Measurements from ENCODE around the gene SIRT5.

SIRT5 gene

DNA sequence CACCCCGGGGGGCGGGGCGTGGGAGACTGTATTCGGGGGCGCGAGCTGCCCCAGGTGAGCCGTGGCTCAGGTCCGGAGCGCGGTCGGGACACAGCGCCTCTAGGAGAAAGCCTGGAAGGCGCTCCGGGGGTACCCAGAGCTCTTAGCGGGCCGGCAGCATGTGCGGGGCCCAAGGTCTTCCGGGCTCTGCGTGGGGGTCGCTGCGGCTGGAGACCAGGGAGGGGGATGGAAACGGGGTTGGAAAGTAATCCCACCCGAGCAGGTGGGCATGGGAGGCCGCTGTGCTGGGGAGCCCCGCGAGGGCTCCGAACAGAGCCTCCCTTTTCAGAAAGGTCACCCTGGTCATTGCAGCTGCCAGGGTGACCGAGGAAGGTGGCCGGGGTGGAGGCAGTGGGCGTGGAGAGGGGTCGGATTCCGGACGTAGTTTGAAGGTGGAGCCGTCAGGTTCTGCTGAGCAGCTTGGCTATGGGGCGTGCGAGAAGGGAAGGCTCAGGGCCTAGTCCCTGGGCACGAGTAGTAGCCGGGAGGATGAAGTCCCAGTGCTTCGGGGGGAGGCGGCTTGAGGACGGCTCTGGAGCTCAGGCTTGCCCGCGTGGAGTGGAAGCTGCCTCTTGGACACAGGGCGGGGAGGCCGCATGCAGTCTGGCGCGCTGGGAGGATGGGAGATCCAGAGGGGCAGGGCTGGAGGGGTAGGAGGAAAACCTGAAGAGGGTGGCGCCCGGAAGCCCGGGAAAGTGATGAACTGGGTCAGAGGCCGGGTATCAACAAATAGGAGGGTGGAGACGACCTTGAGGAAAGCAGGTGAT lies at the start of gene SIRT5:
TSS of gene SIRT5 (plus strand) at position 31 of the 806 bp plus-strand sequence. CDS start 9,510 bp downstream, outside the sequence.
- peak; percentile 83 for DNase-seq

DNA sequence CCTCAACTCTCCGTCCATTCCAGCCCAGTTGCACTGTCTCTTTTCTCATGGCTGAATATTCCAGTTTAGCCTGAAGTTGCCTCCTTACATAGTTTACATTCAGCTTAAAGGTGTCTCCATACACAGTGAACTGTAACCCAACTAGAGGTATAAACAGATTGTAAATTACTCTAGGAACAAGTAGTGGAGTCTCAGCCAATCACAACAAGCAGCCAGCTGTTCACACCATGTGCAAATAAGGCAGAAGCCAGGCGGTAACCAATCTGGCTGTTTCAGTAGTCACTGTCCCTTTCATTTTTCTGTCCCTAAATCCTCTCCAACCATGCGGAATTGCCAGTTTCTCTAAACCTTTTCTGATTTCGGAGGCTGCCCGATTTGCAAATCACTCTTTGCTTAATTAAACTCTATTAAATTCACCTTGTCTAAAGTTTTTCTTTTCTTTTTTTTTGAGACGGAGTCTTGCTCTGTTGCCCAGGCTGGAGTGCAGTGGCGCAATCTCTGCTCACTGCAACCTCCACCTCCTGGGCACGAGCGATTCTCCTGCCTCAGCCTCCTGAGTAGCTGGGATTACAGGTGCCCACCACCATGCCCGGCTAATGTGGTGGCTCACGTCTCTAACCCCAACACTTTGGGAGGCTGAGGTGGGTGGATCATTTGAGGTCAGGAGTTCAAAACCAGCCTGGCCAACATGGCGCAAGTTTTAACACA lies 49.4 kb upstream of the SIRT5 start:
- no peak for DNase-seq

DNA sequence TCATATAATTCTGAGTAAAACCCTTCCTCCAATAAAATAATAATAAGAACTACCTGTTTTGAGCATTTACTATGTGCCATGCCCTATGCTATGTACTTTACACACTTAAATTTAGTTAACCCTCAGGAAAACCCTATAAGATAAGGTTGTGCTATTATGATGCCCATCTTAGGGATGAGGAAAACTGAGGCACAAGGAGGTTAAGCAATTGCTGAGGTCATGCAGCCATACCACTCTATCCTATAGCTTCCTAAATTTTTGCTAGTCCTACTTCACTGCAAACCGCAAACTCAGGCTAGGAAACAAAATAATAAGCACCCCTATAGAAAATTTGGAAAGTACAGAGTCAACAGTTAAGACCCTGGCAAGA lies 48.1 kb upstream of the SIRT5 start:
- no peak for DNase-seq

DNA sequence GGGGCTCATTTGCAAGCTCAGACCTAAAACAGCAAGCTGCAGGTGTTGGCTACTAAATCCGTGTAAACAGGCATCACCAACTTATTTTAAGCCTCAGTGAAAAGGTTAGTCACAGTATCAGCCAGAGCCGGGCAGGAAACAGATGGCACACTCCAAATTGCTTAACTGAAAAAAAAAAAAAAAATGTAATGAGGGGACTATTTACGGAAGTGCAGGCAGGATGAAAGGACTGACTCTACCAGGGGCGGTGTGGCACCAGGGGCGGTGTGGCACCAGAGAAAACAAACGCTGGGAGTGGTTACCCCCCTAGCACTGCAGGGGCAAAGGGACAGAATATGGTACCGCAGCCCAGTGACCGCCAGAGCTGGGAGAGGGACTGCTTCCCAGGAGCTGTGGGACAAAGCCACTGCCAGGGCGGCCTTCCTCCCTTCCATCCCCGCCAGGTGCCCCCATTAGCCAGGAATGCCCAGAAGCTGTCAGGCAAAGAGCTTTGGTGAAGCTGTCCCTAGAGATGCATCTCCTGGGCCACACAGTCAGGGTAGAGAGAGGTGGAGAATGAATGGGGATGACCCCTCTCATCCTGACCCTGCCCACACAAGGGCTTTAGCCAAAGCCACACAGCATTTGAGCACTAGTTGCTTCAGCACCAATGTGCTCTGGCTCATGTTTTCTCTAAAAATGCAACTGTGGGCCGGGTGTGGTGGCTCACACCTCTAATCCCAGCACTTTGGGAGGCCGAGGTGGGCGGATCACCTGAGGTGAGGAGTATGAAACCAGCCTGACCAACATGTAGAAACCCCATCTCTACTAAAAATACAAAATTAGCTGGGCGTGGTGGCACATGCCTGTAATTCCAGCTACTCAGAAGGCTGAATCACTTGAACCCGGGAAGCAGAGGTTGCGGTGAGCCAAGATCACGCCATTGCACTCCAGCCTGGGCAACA lies 47.4 kb upstream of the SIRT5 start:
- no peak for DNase-seq

DNA sequence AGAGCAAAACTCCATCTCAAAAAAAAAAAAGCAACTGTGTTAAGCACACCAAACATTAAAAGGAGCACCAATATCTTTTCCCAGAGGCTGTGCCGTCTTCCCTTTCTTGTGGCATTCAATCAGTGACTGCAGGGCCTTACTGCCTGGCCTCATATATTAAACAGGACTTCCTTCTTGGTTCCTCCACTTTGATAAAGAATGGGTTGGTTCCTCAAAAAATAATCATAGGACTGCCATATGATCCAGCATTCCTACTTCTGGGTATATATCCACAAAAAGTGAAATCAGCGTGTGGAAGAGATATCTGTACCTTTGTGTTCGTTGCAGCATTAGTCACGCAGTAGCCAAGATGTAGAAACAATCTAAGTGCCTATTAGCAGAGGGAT lies 46.7 kb upstream of the SIRT5 start:
- DNase-seq = no peak

DNA sequence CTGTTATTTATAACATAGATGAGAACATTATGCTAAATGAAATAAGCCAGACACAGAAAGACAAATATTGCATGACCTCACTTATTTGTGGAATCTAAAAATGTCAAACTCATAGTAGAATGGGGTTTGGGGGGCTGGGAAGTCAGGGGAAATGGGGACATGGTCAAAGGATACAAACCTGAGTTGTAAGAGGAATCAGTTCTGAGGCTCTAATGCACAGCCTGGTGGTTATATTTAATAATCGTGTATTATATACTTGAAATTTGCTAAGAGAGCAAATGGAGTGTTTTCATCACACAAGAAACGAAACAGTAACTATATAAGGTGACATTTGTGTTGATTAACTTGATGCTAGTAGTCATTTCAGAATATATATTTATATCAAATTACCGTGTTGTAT lies 46.2 kb upstream of the SIRT5 start:
- DNase-seq = no peak

DNA sequence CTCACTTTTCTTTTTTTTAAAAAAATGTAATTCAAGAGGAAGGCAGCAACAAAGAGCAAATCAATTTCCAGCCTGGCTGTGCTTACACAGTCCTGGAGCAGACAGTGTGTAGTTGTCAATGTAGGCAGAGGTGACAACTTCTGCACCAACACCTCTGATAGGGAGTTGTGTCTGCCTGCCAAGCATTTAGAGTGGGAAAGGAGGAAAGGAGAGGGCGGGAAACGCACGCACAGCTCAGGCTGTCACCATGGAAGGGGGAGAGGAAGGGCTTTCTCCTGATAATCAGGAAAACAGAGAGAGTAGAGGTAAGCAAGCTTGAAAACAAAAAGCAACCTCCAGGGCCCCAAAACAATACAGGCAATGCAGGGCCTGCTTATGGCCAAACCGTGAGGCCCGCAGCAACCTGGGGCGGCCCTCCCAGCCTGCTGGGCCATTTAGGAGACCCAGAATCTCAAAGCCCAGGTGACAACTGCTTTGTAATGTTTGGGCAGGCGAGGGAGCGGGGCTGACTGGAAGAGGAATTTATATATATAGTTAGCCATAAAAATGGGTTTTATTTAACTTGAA lies 45.5 kb upstream of the SIRT5 start:
- DNase-seq = no peak

DNA sequence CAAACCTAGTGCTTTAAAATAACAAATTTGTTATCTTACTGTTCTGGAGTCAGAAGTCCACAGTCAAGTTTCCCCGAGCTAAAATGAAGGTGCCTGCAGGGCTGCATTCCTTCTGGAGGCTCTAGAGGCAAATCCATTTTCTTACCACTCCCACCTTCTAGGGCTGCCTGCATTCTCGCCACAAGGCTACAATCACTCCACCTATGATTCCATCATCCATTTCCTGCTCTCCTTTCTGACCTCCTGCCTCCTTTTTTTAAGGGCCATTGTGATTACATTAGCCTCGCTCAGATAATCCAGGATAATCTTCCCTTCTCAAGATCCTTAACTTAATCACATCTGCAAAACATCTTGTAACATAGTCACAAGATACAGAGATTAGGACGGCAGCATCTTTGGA lies 42.4 kb upstream of the SIRT5 start:
- no peak for DNase-seq

DNA sequence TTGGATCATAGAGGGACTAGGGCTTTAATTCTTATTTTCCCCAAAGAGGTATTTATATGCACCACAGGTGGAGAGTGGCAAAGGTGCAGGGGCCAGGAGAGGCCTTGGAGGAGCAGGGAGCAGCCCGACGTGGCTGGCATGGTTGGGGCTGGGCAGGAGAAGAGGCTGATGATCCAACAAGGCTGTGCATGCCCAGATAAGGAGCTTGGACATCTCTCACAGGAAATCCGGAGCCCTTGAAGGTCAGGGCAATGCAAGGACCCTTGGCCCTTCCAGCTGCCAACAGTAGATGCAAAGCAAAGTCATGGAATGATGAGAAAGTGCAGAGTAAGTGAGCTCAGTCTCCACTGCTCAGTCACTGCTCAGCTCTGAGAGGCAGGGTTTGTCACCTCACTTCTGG lies 39.9 kb upstream of the SIRT5 start:
- no peak for DNase-seq

DNA sequence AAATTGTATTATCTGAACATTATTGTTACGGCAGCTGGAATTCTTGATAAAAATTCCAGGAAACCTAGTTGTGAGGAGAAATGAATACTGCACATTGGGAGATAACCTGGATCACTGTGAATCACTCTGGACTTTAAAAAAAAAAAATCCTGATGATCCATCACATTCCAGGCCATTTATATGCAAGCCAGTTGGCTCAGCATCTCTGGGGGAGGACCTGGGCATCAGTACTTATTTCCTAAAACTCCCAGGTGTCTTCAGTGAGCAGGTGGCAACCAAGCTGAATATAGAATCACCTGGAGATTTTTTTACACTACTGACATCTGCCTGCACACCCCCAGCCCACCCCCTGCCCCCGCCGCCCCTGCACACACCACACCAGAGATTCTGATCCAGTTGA lies 39.1 kb upstream of the SIRT5 start:
- DNase-seq = no peak

DNA sequence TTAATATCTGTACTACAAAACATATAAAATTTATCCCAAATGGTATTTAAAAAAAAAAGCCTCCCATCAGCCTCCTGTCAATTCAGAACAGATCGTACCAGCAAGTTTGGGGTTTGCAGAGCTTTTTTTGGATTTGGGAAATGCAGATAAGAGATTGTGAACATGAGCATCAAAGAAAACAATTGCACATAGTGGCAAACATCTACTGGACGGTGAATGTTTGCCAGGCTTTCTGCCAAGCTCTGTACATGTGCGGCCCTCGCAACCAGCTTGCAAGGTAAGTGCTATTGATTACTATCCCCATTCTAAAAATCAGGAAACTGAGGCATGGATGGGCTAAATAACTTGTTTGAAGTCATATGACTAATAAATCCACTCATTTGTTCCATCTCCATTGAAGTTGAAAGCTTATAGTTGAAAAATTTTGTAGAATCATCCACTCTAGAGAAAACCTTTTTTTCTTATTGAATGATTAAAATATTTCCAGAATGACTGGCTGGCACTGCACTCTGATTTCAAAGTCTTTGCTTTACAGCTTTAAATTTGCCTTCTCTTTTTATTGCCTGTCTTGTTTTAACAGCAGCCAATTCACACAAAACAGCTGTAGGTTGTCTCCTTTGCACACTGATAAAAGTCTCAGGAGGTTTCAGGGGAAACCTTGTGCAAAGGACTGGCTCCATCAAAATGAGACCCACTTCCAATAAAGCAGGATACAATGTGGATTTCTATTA lies 37.4 kb upstream of the SIRT5 start:
- no peak for DNase-seq

DNA sequence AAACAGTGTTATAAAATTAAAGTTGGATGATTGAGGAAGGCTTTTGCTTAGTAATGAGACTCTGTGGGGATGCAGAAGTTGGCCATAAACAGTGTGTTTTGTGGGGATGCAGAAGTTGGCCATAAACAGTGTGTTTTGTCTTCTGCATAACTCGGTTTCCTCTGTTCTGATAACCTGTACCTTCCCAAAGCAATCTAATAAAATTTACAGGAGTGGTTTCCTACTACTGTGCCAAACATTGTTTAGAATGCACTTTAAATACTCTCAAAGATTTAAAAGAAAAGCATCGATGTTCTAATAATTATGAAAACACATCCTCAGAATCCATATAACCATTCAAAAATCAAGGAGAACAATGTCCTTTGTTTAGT lies 36.9 kb upstream of the SIRT5 start:
- no peak for DNase-seq

DNA sequence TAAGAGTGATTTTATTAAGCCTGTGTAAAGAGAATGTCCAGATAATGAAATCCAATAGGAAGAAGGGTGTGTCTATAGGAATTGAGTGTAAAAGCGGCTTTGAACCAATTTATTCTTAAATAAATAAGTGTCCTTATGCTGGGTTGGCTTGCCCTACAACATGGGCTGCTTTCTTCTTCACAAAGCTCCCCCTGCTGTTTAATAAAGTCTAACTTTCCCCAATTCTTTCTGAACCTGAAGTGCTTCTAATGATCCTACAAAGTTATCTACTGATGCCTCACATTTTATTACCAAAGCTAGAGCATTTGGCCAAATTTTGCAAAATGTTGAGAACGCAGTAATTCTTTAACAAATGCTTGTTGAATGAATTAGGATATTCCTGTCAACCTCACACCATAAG lies 36.3 kb upstream of the SIRT5 start:
- DNase-seq = no peak

DNA sequence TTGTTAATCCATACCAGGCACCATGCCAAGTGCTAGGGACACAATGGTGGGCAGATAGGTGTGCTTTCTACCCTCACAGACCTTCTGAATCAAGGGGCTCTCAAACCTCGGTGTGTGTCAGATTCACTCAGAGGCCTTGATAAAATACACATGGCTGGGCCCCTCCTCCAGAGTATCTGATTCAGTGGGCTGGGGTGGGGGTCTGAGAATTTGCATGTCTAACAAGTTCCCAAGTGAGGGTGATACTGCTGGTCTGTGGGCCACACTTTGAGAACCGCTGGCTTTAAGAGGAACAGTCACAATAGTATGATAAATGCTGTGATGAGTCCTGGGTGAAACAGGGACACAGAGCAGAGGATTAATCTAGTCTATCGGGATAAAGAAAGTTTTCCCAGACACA lies 35.8 kb upstream of the SIRT5 start:
- DNase-seq = no peak

DNA sequence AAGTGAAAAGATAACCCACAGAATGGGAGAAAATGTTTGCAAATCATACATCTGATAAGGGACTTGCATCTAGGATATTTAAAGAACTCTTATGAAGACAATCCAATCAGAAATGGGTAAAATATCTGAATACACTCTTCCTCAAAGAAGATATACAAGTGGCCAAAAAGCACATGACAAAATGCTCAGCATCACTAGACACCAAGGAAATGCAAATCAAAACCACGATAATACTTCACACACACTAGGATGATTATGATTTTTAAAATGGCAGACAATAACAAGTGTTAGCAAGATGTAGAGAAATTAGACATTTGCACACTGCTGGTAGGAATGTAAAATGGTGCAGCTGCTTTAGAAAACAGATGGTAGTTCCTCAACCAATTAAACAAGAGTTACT lies 34.8 kb upstream of the SIRT5 start:
- DNase-seq = no peak

DNA sequence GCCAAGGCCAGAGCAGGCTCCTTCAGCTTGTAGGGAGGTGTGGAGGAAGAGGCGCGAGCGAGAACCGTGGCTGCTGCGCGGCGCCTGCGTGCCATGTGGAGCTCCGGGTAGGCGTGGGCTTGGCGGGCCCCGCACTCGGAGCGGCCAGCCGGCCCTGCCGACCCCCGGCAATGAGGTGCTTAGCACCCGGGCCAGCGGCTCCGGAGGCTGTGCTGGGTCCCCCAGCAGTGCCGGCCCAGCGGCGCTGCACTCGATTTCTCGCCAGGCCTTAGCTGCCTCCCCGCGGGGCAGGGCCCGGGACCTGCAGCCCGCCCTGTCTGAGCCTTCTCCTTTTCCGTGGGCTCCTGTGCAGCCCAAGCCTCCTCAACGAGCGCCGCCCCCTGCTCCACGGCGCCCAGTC lies 32.9 kb upstream of the SIRT5 start:
- no peak for DNase-seq

DNA sequence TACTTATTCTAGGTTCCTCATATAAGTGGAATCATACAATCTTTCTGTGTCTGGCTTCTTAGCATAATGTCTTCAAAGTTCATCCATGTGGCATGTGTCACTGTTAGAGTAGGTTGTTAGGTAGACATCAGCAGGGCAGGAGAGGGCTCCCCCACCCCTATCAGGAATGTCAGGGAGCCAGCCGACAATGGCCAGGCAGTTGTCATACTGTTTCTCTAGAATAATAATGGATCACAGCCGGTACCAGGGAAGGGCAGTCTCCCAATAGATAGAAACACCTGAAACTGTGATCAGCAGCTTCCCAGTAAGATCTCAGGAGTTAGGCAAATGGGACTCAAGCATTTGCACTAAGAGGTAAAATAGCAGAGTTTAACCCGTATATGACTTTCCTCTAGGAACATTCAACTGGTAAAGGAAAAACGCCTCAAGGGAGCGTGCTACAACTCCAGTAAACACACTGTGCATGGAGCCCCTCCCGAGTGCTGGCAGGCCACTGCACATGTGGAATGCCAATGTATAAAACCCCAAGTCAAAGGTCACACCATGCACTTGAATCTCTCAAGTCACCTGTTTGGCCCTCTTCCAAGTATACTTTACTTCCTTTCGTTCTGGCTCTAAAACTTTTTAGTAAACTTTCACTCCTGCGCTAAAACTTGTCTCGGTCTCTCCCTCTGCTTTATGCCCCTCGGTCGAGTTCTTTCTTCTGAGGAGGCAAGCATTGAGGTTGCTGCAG lies 29.8 kb upstream of the SIRT5 start:
- no peak for DNase-seq

DNA sequence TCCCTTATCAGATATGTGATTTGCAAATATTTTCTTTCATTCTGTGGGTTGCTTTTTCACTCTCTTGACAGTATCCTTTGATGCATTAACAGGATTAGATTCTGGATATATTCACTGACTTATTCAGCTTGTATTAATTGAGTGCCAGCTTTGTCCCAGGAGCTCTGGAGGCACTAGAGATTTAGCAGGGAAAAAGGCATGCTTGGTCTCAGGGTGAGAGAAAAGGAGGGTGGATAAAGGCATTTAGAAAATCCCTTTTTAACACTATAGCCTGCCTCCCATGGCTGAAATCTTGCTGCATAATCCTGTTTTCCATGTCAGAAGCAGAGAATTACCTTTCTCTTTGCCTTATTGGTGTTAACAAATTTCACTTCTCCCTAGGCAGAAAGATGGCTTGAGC lies 28.5 kb upstream of the SIRT5 start:
- no peak for DNase-seq

DNA sequence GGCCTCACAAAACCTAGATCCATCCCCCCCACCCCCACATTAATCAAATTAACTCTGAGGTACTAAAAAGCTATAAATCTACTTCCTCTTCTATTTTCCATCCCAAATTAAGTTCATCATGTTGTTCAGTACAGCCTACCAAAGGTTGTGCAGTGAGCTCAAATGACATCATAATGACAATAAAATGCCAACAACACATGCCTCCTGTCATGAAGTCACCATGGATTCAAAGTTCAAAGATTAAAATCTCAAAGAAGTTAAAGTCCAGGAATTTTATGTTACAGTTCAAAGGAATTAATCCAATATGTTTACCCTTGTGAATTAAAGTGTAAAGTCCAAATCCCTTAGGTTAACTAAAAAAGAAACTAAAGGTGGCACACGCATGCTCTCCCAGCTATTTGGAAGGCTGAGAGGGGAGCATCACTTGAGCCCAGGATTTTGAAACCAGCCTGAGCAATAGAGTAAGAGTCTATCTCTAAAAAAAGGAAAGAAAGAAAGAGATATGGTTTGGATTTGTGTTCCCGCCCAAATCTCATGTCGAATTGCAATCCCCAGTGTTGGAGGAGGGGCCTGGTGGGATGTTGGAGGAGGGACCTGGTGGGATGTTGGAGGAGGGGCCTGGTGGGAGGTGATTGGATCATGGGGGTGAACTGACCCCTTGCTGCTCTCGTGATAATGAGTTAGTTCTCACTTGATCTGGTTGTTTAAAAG lies 25.7 kb upstream of the SIRT5 start:
- DNase-seq = no peak

DNA sequence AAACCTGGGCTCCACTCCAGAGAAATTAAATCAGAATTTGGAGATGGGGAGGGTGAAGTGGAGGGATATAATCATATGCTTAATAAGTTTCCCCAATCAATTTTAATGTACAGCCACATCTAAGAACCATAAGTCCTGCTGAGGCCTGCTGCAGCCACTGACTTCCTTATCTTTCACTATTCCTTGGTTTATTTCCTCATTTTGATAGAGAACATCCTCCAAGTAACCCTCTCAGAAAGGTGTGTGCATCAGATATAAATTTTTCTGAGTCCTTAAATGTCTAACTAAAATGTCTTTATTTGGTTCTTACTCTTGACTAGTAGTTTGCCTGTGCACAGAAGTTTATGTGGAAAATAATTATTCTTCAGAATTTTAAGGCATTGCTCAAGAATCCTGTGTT lies 23.7 kb upstream of the SIRT5 start:
- no peak for DNase-seq

DNA sequence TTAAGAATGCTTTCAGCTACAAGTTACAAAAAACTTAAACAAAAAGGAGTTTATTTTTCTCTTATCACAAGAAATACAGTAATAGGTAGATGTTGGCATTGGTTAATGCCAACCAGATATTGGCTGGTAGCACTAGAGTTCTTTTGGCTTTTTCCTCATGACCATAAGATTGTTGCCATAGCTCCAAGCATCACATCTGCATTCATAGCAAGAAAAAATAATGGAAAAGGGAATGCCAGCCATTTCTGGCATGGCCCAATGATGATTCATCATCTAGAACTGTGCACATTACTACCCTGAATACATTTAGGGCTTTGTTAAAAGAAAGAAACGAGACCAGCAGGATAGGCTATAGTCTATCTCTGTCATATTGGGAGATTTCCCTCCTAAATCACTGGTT lies 20.8 kb upstream of the SIRT5 start:
- no peak for DNase-seq
